ENCODE measurements around the gene DGKH.

DNA sequence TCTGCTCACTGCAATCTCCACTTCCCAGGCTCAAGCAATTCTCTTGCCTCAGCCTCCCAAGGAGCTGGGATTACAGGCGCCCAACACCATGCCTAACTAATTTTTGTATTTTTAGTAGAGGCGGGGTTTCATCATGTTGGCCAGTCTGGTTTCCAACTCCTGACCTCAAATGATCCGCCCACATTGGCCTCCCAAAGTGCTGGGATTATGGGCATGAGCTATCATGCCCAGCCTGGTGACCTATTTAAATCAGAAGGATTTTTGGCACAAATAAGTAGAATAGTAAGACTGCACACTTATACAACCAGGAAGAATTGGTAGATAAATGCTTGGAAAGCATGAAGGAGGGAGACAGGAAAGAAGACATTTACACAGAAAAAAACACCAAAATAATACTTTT, 170.1 kb downstream of the DGKH start:
- TF ChIP-seq EZH2 (IDR thresholded peaks at IDR 0.05; ENCODE audit: borderline replicate concordance, low read length) (no peak), CTCF (conservative IDR thresholded peaks at IDR 0.05 in 1 of 2, IDR thresholded peaks at IDR 0.05 in 1 of 2; ENCODE audit: extremely low read depth in 1 of 2, insufficient read depth in 1 of 2, low read depth in 1 of 2, low read length in 2 of 2) (no peak)
